ENCODE results near the gene ALKBH3.

ALKBH3 gene

DNA sequence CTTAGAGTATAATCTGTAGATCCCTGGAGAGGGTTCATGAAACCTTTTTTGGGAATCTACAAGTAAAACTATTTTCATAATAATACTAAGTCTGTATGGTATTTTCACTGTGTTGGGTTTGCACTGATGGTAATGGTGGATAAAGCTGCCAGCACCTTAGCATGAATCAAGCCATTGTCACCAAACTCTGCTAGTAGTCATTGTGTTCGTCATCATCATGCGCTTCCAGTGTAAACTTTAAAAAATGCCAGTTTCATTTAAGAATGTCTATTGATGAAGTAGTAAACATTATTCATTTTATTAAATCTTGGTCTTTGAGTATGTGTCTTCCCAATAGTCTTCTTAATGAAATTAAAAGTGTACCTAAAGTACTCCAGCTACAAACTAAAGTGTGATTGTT is 15.0 kb downstream of the ALKBH3 start:
- no peak for DNase-seq

DNA sequence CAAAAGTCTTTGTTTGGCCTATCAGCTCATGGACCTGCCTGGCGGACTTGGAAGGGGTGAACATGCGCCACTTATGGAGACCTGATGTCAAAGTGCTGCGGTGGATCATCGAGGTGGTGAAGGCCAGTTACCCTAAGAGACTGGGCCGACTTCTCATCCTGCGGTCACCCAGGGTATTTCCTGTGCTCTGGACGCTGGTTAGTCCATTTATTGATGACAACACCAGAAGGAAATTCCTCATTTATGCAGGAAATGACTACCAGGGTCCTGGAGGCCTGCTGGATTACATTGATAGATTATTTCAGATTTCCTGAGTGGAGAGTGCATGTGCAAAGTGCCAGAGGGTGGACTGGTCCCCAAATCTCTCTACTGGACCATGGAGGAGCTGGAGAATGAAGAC is 17.9 kb downstream of the ALKBH3 start:
- no peak for DNase-seq

GRCh38 chr11:43899094-43899493 is 18.5 kb downstream of the ALKBH3 start:
- DNase-seq = no peak

- DNase-seq = no peak
Measured at GRCh38 chr11:43901551-43901950, 20.9 kb downstream of the ALKBH3 start.

- DNase-seq = no peak
Measured at GRCh38 chr11:43903078-43903477, 22.4 kb downstream of the ALKBH3 start.

GRCh38 chr11:43903969-43904368 is 23.3 kb downstream of the ALKBH3 start:
- DNase-seq = no peak

GRCh38 chr11:43904742-43905535 is 24.3 kb downstream of the ALKBH3 start:
- no peak for DNase-seq

GRCh38 chr11:43905813-43906241 is 25.2 kb downstream of the ALKBH3 start:
- DNase-seq = no peak

DNA sequence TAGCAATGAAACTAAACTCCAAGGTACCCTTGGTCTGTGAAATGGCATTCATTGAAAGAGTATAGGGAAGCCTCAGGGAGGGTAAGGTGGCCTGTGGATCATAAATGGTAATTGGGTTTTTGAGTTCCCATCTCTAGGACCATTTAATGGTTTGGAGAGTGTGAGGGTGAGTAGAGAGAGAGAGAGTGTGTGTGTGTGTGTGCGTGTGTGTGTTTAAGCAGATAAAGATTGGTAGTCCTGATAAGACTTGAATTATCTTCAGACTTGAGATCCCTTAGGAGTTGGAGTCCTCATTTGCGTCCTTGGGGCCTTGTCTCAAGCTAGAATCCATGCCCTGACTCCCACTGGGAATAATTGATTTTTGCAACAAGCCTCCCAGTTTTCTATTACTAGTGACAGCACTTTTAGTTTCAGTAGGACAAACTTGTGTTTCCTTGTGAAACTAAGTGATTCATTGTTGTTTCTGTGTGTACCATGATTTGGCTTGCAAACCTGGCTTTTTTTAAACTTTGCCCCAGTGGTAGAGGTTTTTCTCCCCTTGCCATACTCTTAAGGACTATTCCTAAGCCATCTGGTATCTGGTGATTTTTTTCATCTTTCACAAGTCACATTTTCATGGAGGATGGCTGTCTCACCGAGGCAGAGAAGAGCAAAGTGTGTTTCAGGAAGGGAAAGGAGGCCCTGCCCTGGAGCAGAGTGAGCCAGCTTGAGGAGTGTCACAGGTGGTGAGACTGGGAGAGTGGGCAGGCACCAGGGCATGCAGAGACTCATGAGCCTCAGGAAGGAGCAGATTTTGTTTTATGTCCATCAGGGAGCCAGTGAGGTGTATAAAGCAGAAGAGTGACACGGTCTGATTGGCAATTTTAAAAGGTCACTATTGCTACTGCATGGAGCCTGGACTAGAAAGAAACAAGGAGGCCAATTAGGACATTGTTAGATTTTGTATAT is 26.7 kb downstream of the ALKBH3 start:
- DNase-seq = no peak

- no peak for DNase-seq
Measured at GRCh38 chr11:43908191-43908590, 27.6 kb downstream of the ALKBH3 start.

GRCh38 chr11:43908683-43909082 is 28.1 kb downstream of the ALKBH3 start:
- no peak for DNase-seq

DNA sequence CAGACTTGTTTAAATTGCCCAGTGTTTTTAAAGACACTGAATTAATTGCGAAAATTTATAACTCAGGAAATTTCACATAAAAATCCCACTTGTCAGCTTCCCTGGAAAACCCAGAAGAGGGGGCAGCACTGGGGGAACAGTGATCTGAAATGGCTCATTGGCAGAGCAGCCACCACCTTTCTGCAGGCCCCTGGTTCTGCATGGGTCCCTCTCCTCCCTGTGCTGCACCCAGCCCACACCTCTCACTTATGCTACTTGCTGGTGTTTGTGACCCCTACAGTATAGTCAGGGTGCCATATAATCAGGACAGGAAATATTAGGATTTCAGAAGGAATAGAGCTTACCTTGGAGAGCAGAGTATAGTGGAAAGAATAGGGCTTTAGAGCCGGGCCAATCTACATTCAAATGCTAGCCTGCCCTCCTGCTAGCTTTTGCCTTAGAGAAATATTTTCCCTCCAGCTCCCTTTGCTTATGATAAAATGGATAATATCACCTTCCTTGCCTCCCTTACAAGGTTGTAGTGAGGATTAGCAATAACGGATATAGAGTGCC is 33.3 kb downstream of the ALKBH3 start:
- no peak for DNase-seq

- DNase-seq = no peak
Measured at GRCh38 chr11:43914466-43914865, 33.8 kb downstream of the ALKBH3 start.

- no peak for DNase-seq
Measured at GRCh38 chr11:43916621-43917020, 36.0 kb downstream of the ALKBH3 start.

GRCh38 chr11:43917851-43918250 is 37.2 kb downstream of the ALKBH3 start:
- DNase-seq = no peak

GRCh38 chr11:43918662-43919061 is 38.0 kb downstream of the ALKBH3 start:
- DNase-seq = no peak

DNA sequence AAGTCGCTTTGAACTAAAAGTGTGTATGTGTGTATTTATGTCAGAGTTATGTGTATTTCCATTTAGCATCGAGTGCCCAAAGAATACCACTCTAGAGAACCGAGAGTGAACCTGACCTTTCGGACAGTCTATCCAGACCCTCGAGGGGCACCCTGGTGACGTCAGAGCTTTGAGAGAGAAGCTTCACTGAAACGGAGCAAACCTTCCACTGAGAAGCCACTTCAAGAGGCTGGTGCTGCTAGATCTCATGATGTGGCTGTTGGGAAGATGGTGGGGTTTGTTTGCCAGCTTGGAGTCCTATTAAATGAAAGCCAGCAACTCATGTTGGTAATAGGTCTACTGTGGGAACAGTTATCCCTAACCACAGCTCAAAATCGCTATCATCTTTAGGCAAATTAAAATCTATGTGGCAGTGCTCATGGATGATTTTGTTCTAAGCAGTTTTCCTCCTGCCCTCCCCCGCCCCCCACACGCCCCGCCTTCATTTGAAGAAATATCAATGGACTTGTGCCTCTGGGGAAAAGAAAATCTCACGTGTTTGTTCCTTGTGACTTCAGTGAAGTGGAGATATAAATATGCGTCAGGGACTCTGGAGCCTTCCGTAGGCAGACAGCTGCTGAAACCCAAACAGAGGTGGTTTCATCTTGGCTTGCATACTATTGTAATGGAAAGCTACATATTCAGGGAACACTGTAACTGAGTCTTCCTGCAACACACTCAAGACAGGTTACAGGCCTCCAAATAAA is 39.4 kb downstream of the ALKBH3 start:
- DNase-seq = no peak

- DNase-seq = peak; percentile 11
Measured at GRCh38 chr11:43920598-43921419, 40.2 kb downstream of the ALKBH3 start.

DNA sequence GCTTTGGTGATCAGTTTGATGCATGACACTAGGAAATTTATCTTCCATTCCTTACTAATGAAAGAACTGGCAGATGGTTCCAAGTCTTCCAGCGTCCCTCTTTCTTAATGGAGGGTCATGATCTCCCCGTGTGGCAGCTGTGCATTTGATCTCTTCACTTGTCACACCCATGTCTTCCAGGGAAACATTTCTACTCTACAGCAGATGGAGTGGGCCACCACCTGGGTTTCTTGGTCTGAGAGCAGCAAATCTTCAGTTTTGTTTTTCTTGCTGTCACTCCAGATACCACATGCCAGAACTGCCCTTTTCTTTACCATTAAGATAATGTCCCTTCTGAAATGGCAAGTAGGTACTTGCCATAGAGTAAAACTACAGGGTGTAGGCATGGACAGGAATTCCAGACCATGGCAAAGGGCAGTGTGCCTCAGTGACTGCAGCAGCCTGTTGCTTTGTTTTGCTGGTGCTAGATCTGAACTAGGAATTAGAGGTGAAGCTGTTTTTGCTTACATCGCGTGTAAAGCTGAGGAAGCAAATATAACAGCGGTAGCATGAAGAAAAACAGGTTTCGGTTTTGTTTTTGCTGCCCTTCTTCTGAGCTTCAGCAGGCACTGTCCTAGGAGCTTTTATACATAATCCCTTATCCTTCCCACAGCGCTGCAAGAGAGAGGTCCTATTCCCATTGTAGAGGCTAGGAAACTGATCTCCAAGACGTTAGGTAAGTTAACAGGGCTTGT is 41.1 kb downstream of the ALKBH3 start:
- no peak for DNase-seq

DNA sequence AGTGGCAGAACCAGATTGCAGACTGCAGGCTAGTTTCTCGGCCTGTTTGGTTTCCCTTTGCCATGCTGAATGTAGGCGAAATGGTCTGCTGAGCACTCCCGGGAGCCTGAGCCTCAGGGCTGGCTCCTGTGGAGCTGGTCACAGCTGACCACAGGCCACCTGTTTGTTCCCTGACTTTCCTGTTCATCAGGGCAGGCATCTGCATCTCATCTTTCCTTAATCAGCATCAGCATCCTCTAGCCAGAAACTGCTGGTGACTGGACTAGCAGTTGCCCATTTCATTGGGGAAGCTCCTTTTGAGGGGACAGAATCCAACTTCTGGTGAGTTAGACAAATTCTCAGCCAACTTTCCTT is 41.6 kb downstream of the ALKBH3 start:
- DNase-seq = no peak

GRCh38 chr11:43922744-43923405 is 42.2 kb downstream of the ALKBH3 start:
- no peak for DNase-seq
